ENCODE measurements around the gene POLD1. TPM values are rescaled to one million over a fixed set of nuclear protein-coding genes. Genes with fewer than 3 reads are reported as not detected.
"Not testable (repeated sequence)": the region's sequence is repeated elsewhere in the genome, so short reads cannot be mapped to it uniquely, and the experiment has no call there.

POLD1 gene
- total RNA-seq, 4 donors from 2014 or later: 10.0 to 17.2 (median 11.7) TPM

DNA sequence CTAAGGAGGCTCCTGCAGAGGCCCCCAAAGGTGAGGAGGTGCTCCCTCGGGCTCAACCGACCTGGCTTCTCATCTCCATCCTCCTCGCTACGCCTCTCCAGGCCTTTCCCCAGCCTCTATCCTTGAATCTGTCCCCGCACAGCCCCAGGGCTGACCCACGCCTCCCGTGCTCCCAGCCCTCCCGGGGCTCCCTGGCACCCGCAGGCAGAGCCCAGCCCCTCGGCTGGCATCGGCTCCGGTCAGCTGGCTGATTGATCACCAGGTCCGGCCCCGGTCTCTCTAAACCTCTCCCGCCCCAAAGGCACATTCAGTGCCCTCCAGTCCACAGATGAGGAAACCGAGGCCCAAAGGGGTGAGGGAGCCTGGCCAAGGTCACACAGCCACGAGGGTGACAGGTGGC, 51.1 kb downstream of the POLD1 start:
- no peak for DNase-seq (ENCODE audit: low spot score)
- no peak for ATAC-seq (ENCODE audit: low FRiP score)
- TF ChIP-seq, protein P1, sequence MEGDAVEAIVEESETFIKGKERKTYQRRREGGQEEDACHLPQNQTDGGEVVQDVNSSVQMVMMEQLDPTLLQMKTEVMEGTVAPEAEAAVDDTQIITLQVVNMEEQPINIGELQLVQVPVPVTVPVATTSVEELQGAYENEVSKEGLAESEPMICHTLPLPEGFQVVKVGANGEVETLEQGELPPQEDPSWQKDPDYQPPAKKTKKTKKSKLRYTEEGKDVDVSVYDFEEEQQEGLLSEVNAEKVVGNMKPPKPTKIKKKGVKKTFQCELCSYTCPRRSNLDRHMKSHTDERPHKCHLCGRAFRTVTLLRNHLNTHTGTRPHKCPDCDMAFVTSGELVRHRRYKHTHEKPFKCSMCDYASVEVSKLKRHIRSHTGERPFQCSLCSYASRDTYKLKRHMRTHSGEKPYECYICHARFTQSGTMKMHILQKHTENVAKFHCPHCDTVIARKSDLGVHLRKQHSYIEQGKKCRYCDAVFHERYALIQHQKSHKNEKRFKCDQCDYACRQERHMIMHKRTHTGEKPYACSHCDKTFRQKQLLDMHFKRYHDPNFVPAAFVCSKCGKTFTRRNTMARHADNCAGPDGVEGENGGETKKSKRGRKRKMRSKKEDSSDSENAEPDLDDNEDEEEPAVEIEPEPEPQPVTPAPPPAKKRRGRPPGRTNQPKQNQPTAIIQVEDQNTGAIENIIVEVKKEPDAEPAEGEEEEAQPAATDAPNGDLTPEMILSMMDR (IDR thresholded peaks at IDR 0.05): no peak

DNA sequence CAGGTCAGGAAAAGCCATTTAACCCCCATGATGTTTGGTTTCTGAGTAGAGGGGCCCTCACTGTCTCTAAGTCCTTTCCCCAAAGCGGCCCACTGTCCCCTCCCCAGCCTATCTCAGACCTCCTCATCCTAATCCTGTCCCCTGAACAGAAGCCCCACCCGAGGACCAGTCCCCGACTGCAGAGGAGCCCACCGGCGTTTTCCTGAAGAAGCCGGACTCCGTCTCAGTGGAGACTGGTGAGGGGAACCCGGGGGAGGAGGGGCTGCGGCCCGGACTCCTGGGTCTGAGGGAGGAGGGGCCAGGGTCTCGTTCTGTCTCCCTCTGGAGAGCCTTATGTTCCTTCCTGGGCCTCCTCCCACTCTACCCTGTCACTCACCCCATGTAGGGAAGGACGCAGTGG, 51.5 kb downstream of the POLD1 start:
- TF ChIP-seq, protein P1 (IDR thresholded peaks at IDR 0.05): no peak
- DNase-seq (ENCODE audit: low spot score): no peak
- no peak for ATAC-seq (ENCODE audit: low FRiP score)

- no peak for DNase-seq (ENCODE audit: low spot score)
- ATAC-seq (ENCODE audit: low FRiP score): no peak
- TF ChIP-seq, protein P1 (IDR thresholded peaks at IDR 0.05): no peak
Observed at GRCh38 chr19:50437862-50438449, 53.8 kb downstream of the POLD1 start.

DNA sequence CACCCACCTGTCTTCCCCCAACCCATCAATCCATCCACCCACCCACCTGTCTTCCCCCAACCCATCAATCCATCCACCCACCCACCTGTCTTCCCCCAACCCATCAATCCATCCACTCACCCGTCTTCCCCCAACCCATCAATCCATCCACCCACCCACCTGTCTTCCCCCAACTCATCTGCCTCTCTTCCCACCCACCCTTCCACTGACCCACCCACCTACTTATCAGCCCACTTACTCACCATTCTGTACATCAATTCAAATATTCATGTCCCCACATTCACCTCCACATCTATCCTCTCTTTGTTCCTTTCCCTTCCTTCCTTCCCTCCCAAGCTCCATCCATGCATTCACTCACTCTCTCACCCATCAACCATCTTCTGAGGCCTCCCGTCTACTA, 55.0 kb downstream of the POLD1 start:
- ATAC-seq (ENCODE audit: low FRiP score); DNase-seq (ENCODE audit: low spot score): not testable (repeated sequence)

DNA sequence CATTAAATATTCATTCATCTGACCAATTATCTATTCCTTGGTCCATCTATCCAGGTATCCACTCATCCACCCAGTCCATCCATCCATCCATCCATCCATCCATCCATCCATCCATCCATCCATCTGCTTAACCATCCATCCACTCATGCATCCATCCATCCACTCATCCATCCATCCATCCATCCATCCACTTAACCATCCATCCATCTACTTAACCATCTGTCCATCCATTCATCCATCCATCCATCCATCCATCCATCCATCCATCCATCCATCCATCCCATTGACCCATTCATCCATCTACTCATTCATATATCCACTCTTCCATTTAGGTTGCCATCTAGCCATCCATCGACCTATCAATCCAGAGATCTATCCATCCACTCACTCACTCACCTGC, 59.9 kb downstream of the POLD1 start:
- TF ChIP-seq, protein P1 (IDR thresholded peaks at IDR 0.05): no peak
- ATAC-seq (ENCODE audit: low FRiP score): no peak
- no peak for DNase-seq (ENCODE audit: low spot score)

DNA sequence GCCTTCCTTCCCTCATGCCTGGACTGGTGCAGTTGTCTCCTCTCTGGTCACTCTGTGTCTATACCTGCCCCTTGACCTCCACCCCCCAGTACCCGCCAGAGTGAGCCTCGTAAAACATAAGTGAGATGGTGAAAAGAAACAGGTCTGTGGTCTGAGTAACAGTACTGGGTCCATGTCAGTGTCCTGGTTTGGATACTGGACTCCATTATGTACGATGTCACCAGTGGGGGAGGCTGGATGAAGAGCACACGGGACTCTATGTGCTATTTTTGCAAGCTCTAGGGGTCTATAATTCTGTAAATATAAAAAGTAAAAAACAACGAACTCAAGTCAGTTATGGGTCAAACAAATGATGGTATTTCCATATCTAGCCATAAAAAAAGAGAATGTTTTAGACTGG, 62.9 kb downstream of the POLD1 start:
- ATAC-seq (ENCODE audit: low FRiP score) (no peak), DNase-seq (ENCODE audit: low spot score) (no peak)
- TF ChIP-seq, protein P1 (IDR thresholded peaks at IDR 0.05): no peak

- no peak for DNase-seq (ENCODE audit: low spot score)
- TF ChIP-seq, protein P1 (IDR thresholded peaks at IDR 0.05): no peak
- ATAC-seq (ENCODE audit: low FRiP score): no peak
Observed at GRCh38 chr19:50447750-50448149, 63.6 kb downstream of the POLD1 start.

Measured in omental fat pad (tissue), 4 donors.